HG03460 (cell line): ENCODE results near the gene YEATS2.

Experiments used
- ATAC-seq: cut with Tn5 transposase; IDR thresholded peaks from one replicate; pipeline ENCODE4 v1.9.1; 2021; ENCODE audit not compliant: unreplicated experiment

The YEATS2 gene

GRCh38 chr3:183828538-183828870 is 130.9 kb downstream of the YEATS2 start:
- ATAC-seq, result no peak

- ATAC-seq, result no peak
These were observed 131.9 kb downstream of the YEATS2 start for GRCh38 chr3:183829466-183829865.

- ATAC-seq, result no peak
These were observed 132.6 kb downstream of the YEATS2 start for GRCh38 chr3:183830187-183830586.

GRCh38 chr3:183833516-183833915 is 135.9 kb downstream of the YEATS2 start:
- no peak for ATAC-seq

GRCh38 chr3:183837390-183837789 is 139.8 kb downstream of the YEATS2 start:
- ATAC-seq, result no peak

GRCh38 chr3:183837894-183838293 is 140.3 kb downstream of the YEATS2 start:
- ATAC-seq, result no peak

GRCh38 chr3:183839751-183840150 is 142.2 kb downstream of the YEATS2 start:
- ATAC-seq, result no peak

GRCh38 chr3:183844606-183845005 is 147.0 kb downstream of the YEATS2 start:
- ATAC-seq, result no peak

GRCh38 chr3:183845090-183845489 is 147.5 kb downstream of the YEATS2 start:
- ATAC-seq, result no peak

- ATAC-seq, result no peak
These were observed 148.2 kb downstream of the YEATS2 start for GRCh38 chr3:183845608-183846288.

- ATAC-seq, result no peak
These were observed 156.9 kb downstream of the YEATS2 start for GRCh38 chr3:183854318-183855035.

- ATAC-seq, result no peak
These were observed 160.3 kb downstream of the YEATS2 start for GRCh38 chr3:183857863-183858262.
